Renal cortex interstitium (tissue), 11 donors: ENCODE data around the gene RASL11B. TPM values are rescaled to one million over a fixed set of nuclear protein-coding genes. Genes with fewer than 3 reads are reported as not detected.

ENCODE experiments used
- DNase-seq, 11 donors: peaks; one replicate each; pipeline ENCODE4 v3.0.0-alpha.2; 2013; ENCODE audit warnings: low read depth in 9 of 11, low spot score in 4 of 11; ENCODE audit errors: extremely low read depth in 1 of 11
- polyA plus RNA-seq, 3 donors: library from polyadenylated mRNA; unstranded; fragments of 120-200 nt; gene quantifications; one replicate each; pipeline ENCODE4 v1.2.1, GENCODE V29; 2013; ENCODE audit not compliant: insufficient read length in 3 of 3

Gene RASL11B
- polyA plus RNA-seq, 3 donors, result 33.0 to 37.6 (median 37.3) TPM

DNA sequence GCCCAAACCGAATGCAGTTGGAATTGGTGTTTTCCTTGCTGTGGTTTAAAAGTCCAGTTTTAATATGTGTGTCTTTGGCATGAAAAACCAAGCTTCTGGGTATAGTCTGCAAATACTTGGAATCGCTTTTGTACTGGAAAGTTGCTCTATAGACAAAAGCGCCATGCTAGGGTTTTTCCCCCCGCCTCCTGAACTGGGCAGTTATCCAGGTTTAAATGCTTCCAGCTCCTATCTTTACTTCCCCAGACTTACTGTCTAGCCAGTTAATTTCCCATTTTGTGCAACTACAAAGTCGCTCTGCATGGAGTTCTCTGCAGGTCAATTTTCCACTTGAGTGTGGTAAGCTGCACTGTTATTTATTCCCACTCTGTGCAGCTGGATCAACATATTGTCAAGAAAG, 2.7 kb downstream of the RASL11B start:
- no peak for DNase-seq

DNA sequence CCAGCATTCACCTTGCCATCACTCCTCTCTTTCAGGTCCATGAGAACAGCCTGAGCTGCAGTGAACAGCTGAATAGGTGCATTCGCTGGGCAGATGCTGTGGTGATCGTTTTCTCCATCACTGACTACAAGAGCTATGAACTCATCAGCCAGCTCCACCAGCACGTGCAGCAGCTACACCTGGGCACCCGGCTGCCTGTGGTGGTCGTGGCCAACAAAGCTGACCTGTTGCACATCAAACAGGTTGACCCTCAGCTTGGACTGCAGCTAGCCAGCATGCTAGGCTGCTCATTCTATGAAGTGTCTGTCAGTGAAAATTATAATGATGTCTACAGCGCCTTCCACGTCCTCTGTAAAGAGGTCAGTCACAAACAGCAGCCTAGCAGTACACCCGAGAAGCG, 3.2 kb downstream of the RASL11B start:
- DNase-seq, result no peak

DNA sequence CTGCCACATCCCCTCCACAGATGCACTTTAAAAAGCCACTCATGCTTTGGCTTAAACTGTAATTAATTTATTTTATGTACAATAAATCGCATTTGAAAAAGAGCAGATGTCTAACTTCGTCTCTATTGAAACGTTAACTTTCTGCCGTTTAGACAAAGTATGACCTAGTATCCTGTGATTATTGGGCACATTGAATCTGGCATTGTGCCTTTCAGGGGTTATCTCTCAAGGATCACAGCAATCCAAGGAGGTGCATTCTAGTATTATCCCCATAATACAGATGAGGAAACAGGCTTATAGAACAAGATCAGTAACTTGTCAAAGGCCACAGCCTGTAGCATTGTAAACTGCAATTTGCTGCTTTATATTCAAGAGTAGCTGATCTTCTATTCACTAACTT, 4.6 kb downstream of the RASL11B start:
- no peak for DNase-seq

DNA sequence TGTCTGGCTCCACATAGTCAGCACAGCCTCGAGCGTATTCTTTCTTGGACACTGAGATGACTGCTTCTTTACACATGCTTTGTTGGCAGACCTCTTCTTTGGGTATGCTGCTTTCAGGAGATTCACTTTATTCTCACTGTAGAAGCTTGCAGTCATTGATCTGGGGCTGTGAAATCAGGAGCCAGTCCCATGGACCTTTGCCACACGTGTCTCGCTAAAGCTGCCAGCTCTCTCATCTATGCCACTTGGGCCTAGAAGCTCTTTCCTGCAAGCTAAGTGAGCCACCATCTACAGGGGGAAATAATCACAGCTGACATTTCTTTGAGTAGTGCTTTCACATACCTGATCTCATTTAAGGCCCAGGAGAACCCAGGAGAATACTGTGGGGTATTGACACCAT, 5.0 kb downstream of the RASL11B start:
- DNase-seq, result no peak

DNA sequence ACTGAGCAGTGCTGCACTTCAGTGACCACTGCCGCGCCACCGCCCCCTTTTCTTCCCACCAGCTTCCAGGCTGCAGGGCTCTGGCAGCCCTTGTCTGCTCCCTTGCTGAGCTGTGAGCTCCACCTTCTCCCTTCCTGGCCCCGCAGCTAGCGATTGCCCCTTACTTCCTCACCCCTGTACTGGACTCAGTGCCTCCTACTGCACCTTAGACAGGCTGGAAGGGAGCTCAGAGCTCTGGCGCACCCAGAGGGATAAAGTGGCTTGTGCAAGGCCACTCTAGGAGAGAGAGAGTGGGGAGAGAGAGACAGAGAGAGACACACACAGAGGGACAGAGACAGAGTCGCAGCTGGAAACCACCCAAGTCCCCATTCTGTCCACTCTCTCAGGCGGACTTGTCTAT, 6.0 kb downstream of the RASL11B start:
- DNase-seq, result no peak

DNA sequence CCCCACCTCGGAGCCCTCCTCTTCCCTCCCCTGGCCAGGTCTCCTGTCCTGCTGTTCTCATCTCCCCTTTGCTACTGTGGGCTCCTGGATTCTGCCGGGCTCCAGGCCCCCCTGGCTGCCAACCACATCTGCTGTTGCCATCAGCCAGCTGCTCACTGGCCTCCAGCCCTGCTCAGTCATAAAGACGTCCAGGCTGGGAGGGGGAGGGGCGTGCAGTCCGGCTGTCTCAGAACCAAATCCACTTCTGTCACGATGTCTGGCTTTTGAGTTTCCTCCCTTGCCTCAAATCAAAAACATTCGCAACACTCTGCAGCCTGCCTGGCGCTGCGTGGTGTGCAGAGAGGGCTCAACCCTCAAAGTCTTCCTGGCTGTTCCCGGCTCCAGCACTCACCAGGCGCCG, 7.1 kb downstream of the RASL11B start:
- no peak for DNase-seq

DNA sequence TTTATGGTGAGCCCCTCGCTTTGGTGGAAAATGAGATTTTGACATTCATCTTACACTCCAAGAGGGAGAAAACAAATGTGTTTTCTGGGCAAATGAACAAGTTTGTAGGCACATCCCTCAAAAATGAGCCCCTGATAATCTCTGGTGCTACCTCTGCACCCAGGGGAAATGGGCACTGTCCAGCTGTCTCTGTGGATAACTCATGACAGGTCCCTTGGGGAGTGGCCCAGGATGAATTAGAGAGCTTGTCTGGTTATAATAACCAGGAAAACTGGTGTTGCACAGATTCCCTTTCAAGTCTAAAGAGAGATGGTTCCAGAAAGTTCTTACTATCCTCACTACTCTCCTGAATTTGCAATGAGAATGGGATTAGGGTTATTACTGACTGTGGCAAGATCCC, 7.5 kb downstream of the RASL11B start:
- no peak for DNase-seq

DNA sequence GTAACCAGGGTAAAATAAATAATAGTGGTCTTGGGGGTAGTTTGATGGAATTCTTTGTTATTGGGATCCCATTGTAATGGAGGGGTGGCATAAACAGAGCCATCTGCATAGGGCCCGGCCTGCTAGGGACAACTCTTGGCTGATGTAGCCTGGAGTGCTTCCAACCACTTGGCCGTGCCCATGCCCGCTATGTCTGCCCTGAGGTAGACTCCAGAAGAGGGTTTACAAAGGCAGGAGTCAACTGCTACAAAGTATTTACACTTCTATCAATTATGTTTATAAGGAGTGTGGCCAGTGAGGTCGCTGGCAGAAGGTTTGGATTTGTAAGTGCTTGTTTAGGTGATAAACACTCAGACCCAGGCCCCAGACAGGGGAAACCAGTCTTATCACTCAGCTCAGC, 8.1 kb downstream of the RASL11B start:
- no peak for DNase-seq

DNA sequence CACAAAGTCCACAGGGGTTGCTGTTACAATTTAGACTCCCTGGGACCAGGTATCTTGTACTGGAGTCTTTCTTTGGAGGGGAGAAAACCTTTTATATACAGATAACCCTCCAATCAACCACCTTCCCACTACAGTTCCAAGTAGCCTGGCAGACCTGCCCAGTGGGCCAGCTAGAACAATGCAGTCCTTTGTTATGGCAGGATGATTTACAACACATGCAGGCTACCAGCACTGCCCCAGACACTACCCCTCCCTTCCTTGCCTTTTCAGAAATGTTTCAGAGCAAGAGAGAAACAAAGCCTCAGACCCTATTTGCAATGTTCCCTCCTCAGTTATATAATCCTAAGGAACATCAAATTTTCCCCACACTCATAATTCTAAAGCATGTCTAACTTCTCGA, 11.1 kb downstream of the RASL11B start:
- DNase-seq, result no peak

DNA sequence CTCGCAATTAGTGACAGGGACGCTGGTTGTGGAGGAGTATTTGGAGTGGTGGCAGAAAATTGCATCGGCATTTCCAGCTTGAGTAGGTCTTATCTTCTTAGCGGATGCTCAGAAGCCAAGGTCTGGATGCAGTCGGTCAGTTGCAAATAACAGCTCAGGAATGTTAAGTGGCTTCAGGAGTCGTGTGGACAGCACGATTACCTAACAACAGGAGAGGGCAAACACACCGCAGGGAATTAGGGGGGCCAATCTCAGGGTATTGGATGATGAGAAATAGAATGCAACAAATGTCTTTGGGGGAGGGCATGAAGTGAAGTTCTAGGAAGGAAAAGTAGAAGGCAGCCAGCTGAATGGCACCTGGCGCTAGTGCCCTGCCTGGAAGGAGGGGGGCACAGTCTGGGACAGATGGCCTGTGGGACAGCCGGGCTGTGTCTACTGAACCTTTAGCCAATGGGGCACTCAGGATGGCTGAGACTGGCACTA, 11.8 kb downstream of the RASL11B start:
- DNase-seq, result peak in 1 of 11 donors; percentile 39

DNA sequence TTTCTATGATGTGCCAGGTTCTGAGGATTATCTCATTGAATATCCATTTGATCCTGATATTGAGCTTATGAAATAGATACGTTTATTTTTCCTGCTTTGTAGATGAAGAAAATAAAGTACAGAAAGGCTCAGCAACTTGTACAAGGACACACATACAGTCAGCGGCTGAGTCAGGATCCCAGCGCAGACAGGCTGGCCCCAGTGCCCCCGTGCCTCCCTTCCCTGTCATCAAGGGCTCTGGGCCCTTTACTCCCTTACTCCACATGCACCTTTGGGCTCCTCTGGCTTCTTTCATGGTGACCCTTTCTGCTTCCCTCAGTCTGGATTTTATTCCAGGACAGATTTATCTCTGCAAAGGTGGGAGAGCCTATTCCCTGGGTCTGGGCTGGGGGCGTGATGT, 12.8 kb downstream of the RASL11B start:
- DNase-seq, result no peak

DNA sequence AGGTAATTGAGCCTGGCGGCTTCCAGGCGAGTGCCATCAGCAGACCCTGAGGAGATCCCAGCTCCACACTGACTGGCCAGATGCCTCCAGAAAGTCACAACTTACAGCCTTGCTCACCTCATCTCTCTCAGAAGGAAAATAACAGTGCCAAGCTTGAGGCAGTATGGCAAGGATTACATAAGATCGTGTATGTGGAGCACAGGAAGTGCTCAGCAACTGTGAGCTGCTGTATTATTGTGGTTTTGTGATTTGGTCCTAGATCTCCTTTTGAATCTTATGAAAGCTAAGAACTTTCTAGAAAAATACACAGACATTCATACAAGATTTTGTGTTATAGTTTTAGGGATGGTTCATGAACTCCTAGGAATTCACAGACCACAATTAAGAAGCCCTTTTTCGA, 14.0 kb downstream of the RASL11B start:
- no peak for DNase-seq

DNA sequence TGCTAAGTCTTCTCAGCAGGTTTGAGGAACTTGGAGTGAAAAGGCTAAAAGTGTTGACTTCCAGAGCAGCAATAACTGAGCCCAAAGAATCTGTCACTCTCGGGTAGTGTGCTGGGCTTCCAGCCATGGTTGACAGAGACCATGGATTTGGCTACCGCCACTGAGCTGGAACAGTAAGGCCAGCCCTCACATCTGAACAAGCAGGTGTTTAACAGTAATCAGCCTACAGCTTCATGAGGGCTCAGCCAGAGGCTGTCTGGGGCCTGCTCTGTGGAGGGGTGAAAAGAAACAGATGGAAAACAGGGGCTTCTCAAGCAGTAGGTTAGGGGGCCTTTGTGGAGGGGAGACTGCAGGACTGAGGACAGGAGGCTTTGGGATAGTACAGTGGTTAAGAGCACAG, 14.9 kb downstream of the RASL11B start:
- no peak for DNase-seq

DNA sequence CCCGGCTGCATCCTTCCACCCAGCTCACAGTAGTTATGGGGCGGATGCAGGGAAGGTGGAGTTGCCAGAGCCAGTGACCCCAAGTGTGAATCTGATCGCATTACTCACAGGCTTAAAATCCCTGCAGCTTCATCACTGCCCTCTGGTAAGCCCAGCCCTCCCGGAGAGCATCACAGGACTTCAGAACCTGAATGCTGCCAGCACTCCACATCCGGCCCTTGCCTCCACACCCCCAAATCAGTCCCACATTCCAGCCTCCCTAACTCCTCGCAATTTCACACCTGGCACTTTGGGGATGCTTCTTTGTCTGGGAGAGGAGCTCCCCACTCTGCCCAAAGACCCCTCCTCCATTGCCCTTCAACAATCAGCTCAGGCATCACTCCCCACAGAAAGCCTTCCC, 15.6 kb downstream of the RASL11B start:
- no peak for DNase-seq

DNA sequence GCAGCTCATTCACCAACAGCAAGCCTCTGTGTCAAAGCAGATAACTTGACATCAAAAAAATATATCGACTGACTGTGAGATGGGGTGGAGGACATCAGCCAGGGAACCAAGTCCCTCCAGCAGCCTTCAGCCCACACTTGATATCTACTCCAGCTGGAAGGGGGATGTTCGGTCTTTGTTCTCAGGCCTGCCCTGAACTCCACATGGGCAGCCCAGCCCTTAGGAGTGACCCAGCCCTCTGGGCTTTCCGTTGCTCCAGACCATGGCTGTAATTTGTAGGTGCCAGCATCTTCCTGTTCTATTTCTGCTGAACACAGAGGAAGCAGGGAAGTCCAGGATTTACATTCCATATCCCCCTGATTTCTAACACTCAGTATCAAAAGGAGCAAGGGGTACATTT, 17.4 kb downstream of the RASL11B start:
- no peak for DNase-seq

DNA sequence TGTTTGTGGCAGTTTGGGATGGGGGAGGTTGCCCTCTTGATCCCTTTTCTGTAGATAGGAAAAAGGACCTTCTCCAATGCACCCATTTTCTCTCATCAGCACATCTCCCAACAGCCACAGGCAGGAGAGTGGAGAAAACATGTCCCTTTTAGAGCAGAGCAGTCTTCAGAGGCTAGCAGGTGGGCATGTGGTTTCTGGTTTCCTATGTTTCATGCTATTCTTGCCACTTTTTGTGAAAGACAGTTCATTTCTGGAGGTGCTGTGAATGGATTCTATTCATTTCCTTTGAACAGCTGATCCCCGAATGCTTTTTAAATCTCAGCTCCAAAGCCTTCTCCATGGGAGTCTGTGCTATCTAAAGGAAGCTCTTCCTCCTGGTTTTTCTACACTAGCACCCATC, 18.9 kb downstream of the RASL11B start:
- DNase-seq, result no peak

DNA sequence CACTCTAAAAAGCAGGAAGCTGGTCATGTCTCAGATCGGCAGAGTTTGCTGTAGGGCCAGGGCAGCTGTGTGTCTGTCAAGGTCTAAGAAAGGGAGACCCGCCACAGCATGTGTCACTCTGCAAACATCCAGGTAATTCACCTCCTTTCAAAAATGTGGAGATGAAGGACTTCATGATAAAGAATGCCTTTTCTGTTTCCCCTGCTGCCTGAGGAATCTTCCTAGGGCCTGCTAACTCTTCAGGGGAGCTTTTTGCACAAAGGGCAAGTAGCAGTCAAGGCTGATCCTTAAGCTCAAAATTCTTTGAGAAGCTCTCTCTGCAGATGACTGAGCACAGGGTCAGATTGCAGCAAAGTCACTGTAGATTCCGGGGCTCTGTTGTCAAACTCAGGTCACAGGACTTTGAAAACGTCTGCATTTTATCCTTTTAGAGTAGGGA, 21.1 kb downstream of the RASL11B start:
- DNase-seq, result no peak

DNA sequence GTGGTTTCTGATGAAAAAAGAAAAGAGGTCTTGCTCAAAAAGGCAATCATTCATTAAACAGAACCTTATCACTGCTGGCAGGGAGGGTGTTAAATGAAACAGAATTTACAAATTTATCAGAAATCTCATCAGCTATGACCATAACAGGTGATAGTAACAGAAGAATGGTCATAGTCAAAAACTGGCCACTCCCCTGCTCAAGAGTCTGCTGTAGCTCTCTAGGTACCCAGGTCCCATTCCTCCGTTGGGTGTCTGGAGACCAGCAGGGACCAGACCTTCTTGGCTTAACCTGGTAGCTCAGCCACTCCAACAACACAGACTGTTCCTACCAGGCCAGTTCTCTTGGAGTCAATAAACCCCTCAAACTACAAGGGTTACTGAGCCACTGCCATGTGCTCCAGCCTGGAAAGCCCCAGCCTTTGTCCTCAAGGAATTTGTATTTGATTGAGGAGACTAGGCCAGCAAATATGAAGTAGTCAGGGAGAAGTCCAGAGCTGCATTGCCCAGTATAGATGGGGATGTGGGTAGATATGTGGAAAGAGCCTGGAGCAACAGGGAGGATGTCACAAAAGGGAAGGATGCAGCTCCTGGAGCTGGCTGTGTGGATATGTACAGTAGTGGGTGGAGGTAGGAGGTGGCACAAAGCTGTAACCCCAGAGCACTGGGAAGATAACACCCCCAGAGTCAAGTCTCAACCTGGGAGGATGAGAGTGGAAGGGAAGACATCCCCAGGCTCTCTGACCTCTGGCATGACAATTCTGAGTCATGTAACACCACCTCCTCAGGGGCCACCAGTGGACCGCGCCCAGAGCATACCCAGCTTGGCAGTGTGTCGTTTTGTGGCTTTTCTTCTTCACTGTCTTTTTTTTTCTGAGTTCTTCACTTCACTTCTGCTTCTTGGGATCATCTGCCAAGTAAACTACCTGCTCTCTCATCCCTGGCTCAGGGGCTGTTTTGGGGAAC, 21.9 kb downstream of the RASL11B start:
- DNase-seq, result no peak

DNA sequence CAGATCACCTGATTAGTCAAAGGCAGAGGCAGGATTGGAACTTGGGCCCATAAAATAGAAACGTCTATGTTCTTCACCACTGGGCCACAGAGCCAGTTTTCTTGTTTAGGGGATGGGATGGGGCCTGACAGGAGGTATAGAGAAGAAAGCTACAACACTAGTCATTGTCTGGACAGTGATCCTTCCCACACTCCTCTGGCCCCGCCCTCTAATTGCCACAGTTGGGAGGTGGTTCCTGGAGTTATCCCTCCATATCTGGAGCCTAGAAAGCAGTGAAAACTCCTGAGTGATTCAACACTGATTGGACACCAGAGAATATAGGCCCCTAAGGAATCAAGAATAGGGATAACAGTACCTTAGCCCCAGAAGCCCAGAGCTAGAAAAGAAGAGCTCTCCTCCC, 22.9 kb downstream of the RASL11B start:
- no peak for DNase-seq

DNA sequence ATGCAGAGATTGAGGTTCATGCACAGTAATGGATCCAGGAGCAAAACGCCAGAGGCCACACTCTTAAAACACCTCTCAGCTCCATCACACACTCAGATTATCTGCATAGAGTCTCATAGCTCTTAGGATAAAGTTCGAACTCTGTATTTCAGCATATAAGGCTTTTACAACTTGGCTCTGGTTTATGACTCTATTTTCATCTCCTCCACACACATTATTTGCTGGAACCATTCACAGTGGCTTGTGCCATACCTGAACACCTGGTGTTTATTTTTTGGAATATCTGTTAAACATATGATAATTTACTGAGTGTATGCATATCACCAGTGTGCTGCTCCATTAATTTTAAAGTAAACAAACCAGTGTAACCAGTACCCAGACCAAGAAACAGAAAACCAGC, 27.2 kb downstream of the RASL11B start:
- DNase-seq, result no peak
